WI38 (cell line): ENCODE results near the gene TRIM59.

Experiments used
- H3K4me3 ChIP-seq: 2 replicates; pipeline ENCODE4 v1.5.1; 2011; ENCODE audit warnings: low read depth, mild to moderate bottlenecking, control low read depth, low read length
- TF ChIP-seq, protein P1 (sequence below): IDR thresholded peaks from 2 replicates; pipeline ENCODE4 v1.5.1; 2012; ENCODE audit warnings: low read depth, mild to moderate bottlenecking, control low read depth, low read length

Gene TRIM59

DNA sequence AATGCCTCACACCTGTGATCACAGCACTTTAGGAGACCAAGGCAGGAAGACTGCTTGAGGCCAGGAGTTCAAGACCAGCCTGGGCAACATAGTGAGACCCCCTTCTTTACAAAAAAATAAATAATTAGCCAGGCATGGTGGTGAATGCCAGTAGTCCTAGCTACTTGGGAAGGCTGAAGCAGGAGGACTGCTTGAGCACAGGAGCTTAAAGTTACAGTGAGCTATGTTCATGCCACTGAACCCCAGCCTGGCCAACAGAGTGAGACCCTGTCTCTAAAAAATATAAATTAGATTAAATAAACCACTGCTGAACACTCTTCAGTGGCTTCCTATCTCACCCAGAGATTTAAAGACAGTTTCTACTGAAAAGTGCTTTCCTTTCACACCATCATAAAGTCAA, 56.8 kb downstream of the TRIM59 start:
- TF ChIP-seq, protein P1, sequence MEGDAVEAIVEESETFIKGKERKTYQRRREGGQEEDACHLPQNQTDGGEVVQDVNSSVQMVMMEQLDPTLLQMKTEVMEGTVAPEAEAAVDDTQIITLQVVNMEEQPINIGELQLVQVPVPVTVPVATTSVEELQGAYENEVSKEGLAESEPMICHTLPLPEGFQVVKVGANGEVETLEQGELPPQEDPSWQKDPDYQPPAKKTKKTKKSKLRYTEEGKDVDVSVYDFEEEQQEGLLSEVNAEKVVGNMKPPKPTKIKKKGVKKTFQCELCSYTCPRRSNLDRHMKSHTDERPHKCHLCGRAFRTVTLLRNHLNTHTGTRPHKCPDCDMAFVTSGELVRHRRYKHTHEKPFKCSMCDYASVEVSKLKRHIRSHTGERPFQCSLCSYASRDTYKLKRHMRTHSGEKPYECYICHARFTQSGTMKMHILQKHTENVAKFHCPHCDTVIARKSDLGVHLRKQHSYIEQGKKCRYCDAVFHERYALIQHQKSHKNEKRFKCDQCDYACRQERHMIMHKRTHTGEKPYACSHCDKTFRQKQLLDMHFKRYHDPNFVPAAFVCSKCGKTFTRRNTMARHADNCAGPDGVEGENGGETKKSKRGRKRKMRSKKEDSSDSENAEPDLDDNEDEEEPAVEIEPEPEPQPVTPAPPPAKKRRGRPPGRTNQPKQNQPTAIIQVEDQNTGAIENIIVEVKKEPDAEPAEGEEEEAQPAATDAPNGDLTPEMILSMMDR = no peak
- no peak overlapping the region for H3K4me3 ChIP-seq

DNA sequence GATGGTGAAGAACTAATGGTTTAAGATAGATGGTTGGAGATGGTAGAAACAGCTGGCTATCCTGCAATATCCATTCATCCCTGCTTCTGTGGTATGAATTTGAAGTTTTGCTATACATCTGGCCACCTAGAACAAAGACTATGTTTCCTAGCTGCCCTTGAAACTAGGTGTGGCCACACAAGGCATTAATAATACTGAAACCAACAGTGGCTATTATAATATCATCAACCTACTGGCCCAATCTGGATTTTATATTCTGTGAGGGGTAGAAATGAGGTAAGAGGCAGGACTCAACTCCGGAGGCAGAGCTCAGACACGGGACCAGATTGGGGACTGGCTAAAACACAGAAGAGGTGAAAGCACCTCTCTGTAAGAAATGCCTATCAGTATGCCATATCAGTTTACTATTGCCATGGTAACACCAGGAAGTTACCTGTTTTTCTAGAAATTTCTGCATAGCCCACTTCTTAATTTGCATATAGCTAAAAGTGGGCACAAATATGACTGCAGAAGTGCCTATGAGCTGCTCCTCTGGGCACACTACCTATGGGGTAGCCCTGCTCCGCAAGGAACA, 58.9 kb downstream of the TRIM59 start:
- TF ChIP-seq, protein P1 = no peak

More for the DNA sequence above, 58.9 kb downstream of the TRIM59 start:
- no peak overlapping the region for H3K4me3 ChIP-seq
